Lower leg skin (tissue), 4 donors: Measurements from ENCODE around the gene CORO7. TPM values are rescaled to one million over a fixed set of nuclear protein-coding genes. Genes with fewer than 3 reads are reported as not detected.
"Not testable (repeated sequence)": the region's sequence is repeated elsewhere in the genome, so short reads cannot be mapped to it uniquely, and the experiment has no call there.

Source experiments
- DNase-seq, 2 donors: peaks; one replicate each; pipeline ENCODE4 v3.0.0-alpha.2; 2019; ENCODE audit warnings: low spot score in 2 of 2
- H3K4me3 ChIP-seq: fragments of 200-600 bp; sonication (generic); 2 replicates; pipeline ENCODE4 v1.5.1; 2017; ENCODE audit warnings: mild to moderate bottlenecking, low read depth; ENCODE audit not compliant: poor library complexity, severe bottlenecking
- CTCF ChIP-seq, 3 donors: fragments of 450-650 bp; IDR thresholded peaks; one replicate each; pipeline ENCODE4 v1.5.1; 2016; ENCODE audit warnings: antibody characterized with exemption in 3 of 3, mild to moderate bottlenecking in 3 of 3, moderate library complexity in 2 of 3
- POLR2A ChIP-seq, 2 donors: fragments of 450-650 bp; IDR thresholded peaks; one replicate each; pipeline ENCODE4 v1.6.1; 2016 to 2017; ENCODE audit warnings: antibody characterized with exemption in 2 of 2, mild to moderate bottlenecking in 1 of 2, moderate library complexity in 1 of 2
- WGBS, 2 donors: methylation state at CpG; one replicate each; pipeline ENCODE4 v1.1.5; 2018; 5-methylcytosine and 5-hydroxymethylcytosine counted together
- intact Hi-C: fragments of 100-400 bp; cut with DNase I; formaldehyde crosslinking; loops from one replicate; pipeline ENCODE4 v1.15.0; 2023; ENCODE audit warnings: low total_unique reads
- total RNA-seq, 4 donors: library from RNA; depleted of rRNA; stranded (reverse); fragments of >200 nt; gene quantifications; one replicate each; pipeline ENCODE4 v1.1.0, GENCODE V29; 2016

CORO7 gene
- total RNA-seq, 4 donors from 2014 or later: 18.4 to 39.0 (median 22.7) TPM

- intact Hi-C loops: no loop called here
- H3K4me3 ChIP-seq: no peak overlapping the region
- 24 to 30% methylated on average over 8 to 29 of the region's 29 CpGs for WGBS, 2 donors
- TF ChIP-seq POLR2A (IDR thresholded peaks at IDR 0.05) (no peak), CTCF (IDR thresholded peaks at IDR 0.05) (peak in 1 of 3 donors; percentile 86)
- peak; percentile 63 to 96 for DNase-seq
These were observed 13.8 kb downstream of the CORO7 start for GRCh38 chr16:4402439-4403132.

DNA sequence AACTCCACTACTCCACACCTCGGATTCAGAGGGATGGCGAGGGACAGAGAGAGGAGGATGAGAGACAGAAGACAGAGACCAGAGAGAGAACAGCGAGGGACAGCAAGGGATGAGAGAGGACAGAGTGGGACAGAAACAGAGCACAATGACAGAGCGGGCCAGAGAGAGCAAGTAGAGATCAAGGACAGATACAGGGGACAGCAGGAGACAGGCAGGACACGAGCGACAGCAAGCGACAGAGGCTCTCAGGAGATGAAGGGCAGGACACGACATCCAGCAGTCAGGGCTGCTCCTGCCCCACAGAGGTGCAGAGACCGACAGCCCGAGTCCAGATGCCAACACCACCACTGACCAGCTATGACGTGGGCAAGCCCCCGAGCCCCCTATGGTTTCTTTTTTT lies 14.9 kb downstream of the CORO7 start:
- intact Hi-C loops: no loop called here
- no peak for DNase-seq
- TF ChIP-seq POLR2A (IDR thresholded peaks at IDR 0.05) (no peak), CTCF (IDR thresholded peaks at IDR 0.05) (no peak)
- H3K4me3 ChIP-seq: no peak overlapping the region
- WGBS, 2 donors: 94 to 96% methylated on average over 12 of the region's 12 CpGs

DNA sequence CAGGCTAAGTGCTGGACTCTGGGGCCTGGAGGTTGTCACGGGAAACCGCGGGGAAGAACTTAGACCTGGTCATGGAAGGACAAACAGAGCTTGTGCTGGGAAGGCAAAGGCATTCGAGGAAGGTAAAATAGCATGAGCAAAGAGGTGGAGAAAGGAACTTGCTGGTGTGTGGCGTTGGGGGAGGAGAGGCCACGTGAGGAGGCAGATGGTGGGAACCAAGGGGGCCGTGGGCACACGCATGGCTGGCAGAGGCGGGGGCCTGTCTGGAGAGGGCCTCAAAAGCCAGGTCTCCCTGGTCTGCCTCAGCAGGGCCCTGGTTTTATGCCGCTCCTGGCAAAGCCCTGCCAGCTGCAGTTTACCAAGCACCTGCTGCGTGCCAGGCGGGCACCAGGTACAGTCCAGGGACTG lies 15.3 kb downstream of the CORO7 start:
- DNase-seq: no peak
- WGBS, 2 donors: 93 to 95% methylated on average over 12 of the region's 12 CpGs
- TF ChIP-seq CTCF (IDR thresholded peaks at IDR 0.05) (no peak), POLR2A (IDR thresholded peaks at IDR 0.05) (no peak)
- H3K4me3 ChIP-seq: no peak overlapping the region
- intact Hi-C loops: no loop called here

- no peak for TF ChIP-seq POLR2A (IDR thresholded peaks at IDR 0.05)
- TF ChIP-seq CTCF (IDR thresholded peaks at IDR 0.05): no peak
- WGBS, 2 donors: 89 to 91% methylated on average over 9 of the region's 9 CpGs
- no peak for DNase-seq
- H3K4me3 ChIP-seq: no peak overlapping the region
- intact Hi-C loops: loop anchor here (10.0 kb wide), 1 partner anchor 194 kb away; no protein-coding TSS in a partner anchor
These were observed 17.2 kb downstream of the CORO7 start for GRCh38 chr16:4399001-4399730.

DNA sequence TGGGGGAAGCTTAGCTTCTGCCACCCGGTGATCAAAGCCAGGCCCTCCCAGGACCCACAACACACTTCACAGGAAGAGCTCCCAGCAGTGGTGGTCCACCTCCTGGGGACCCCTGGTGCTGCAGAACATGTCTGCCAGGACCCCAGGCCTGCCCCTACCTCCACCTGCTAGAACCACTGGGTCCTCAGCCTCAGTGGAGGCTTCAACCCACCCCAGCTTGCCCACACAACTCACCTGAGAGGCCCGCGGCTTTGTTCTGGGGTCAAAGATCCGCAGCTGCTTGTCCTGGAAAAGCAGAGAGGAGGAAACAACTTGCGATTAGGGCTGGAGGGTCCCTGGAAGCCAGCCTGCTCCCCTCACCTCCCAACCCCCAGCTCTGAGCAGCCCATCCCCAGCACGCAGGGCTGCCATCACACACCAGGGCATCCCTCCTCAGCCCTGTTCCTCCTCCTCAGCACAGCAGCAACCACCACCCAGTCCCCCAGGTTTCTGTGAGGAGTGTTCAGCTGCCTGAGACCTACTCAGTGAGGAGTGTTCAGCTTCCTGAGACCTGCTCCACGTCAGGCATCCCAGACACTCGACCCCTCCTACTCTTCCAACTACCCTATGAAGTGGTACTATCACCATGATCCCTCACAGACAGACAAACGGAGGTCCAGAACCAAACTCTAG lies 21.2 kb downstream of the CORO7 start:
- intact Hi-C loops: loop anchor here (10.0 kb wide), 1 partner anchor 190 kb away; no protein-coding TSS in a partner anchor
- no peak overlapping the region for H3K4me3 ChIP-seq
- TF ChIP-seq POLR2A (IDR thresholded peaks at IDR 0.05) (no peak), CTCF (IDR thresholded peaks at IDR 0.05) (no peak)
- WGBS, 2 donors: 82 to 85% methylated on average over 8 to 9 of the region's 9 CpGs
- DNase-seq: no peak

DNA sequence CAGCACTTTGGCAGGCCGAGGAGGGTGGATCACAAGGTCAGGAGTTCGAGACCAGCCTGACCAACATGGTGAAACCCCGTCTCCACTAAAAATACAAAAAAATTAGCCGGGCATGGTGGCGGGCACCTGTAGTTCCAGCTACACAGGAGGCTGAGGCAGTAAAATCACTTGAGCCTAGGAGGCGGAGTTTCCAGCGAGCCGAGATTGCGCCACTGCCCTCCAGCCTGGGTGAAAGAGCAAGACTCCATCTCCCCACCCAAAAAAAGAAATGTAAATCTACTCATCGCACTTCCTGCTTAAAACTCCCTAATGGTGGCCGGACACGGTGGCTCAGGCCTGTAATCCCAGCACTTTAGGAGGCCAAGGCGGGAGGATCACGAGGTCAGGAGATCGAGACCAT lies 22.5 kb downstream of the CORO7 start:
- not testable (repeated sequence) for H3K4me3 ChIP-seq, DNase-seq
- 92 to 94% methylated on average over 15 of the region's 15 CpGs for WGBS, 2 donors
- intact Hi-C loops: loop anchor here (10.0 kb wide), 1 partner anchor 189 kb away; no protein-coding TSS in a partner anchor
